Body of pancreas (tissue), 4 donors: Measurements from ENCODE around the gene LETMD1.

Source experiments
- CTCF ChIP-seq, 7 experiments: fragments of 450-650 bp in 4 of 7; fragments of 200-600 bp in 3 of 7; sonication (generic) in 3 of 7; IDR thresholded peaks; one replicate each; pipeline ENCODE4 v1.5.1; 2016 to 2019; ENCODE audit warnings: antibody characterized with exemption in 7 of 7
- POLR2A ChIP-seq, 3 donors: fragments of 450-650 bp; IDR thresholded peaks; one replicate each; pipeline ENCODE4 v1.6.1; 2016; ENCODE audit warnings: antibody characterized with exemption in 3 of 3, mild to moderate bottlenecking in 2 of 3

- TF ChIP-seq POLR2A (IDR thresholded peaks at IDR 0.05) (no peak), CTCF (IDR thresholded peaks at IDR 0.05) (no peak)
These were observed 34.7 kb upstream of the LETMD1 start for GRCh38 chr12:51013441-51013840.
